ENCODE results near the gene ARPC5.

The ARPC5 gene

GRCh38 chr1:183592733-183593132, 42.9 kb downstream of the ARPC5 start:
- no peak overlapping the region for H3K9ac ChIP-seq
- H3K4me3 ChIP-seq, result peak overlapping the region; percentile 12; the same call in 1 of the 2 replicates
- H3K36me3 ChIP-seq, result no peaks in the 10 kb centered on the region
- TF ChIP-seq Cebpa-rat (IDR thresholded peaks at IDR 0.05), result no peak
- H3K9me3 ChIP-seq, result no peaks in the 10 kb centered on the region
- no peaks in the 10 kb centered on the region for H3K27me3 ChIP-seq
- peak overlapping the region; percentile 64 for H3K27ac ChIP-seq
- peak overlapping the region; percentile 89 for H3K4me2 ChIP-seq
- no peaks in the 10 kb centered on the region for H4K20me1 ChIP-seq
- H3K4me1 ChIP-seq, result peaks cover 90% of the 10 kb centered on the region

GRCh38 chr1:183590244-183591191, 45.1 kb downstream of the ARPC5 start, which contains the start of gene NCF2:
Gene NCF2 (minus strand): TSS chr1:183590459. CDS start chr1:183590329, 130 bp downstream.
- H3K9ac ChIP-seq, result peak within 1 kb of the TSS; percentile 26
- peak within 1 kb of the TSS; percentile 74 for H3K27ac ChIP-seq
- H3K9me3 ChIP-seq, result no peaks in the 10 kb centered on the region
- no peaks in the 10 kb centered on the region for H3K27me3 ChIP-seq
- H3K4me1 ChIP-seq, result peaks cover 70% of the 10 kb centered on the region
- no peaks in the 10 kb centered on the region for H3K36me3 ChIP-seq
- 0 out of 2 replicates have a peak within 1 kb of the TSS, but pooled peaks have one; percentile 23 for H3K4me3 ChIP-seq
- peak within 1 kb of the TSS; percentile 89 for H3K4me2 ChIP-seq
- no peak for TF ChIP-seq Cebpa-rat (IDR thresholded peaks at IDR 0.05)
- H4K20me1 ChIP-seq, result no peaks in the 10 kb centered on the region

- Histone ChIP-seq H3K9me3 (no peaks in the 10 kb centered on the region), H3K4me3 (0 out of 2 replicates have a peak overlapping the region, but pooled peaks have one; percentile 23), H3K9ac (peak overlapping the region; percentile 26), H3K36me3 (no peaks in the 10 kb centered on the region), H3K4me2 (peak overlapping the region; percentile 89), H4K20me1 (no peaks in the 10 kb centered on the region), H3K27me3 (no peaks in the 10 kb centered on the region), H3K4me1 (peaks cover 66% of the 10 kb centered on the region), H3K27ac (peak overlapping the region; percentile 74)
- TF ChIP-seq Cebpa-rat (IDR thresholded peaks at IDR 0.05), result no peak
Measured at GRCh38 chr1:183589874-183590243, 45.7 kb downstream of the ARPC5 start.

GRCh38 chr1:183589384-183589783, 46.2 kb downstream of the ARPC5 start:
- H3K36me3 ChIP-seq, result no peaks in the 10 kb centered on the region
- peaks cover 66% of the 10 kb centered on the region for H3K4me1 ChIP-seq
- H3K9me3 ChIP-seq, result no peaks in the 10 kb centered on the region
- no peaks in the 10 kb centered on the region for H3K27me3 ChIP-seq
- no peak overlapping the region for H3K9ac ChIP-seq
- no peaks in the 10 kb centered on the region for H4K20me1 ChIP-seq
- peak overlapping the region; percentile 89 for H3K4me2 ChIP-seq
- no peak overlapping the region for H3K4me3 ChIP-seq
- TF ChIP-seq Cebpa-rat (IDR thresholded peaks at IDR 0.05), result no peak
- H3K27ac ChIP-seq, result peak overlapping the region; percentile 74; the same call in 1 of the 2 replicates

- Histone ChIP-seq H3K4me3 (no peak overlapping the region), H4K20me1 (no peaks in the 10 kb centered on the region), H3K9ac (no peak overlapping the region), H3K36me3 (no peaks in the 10 kb centered on the region), H3K27me3 (no peaks in the 10 kb centered on the region), H3K4me2 (peak overlapping the region; percentile 19; the same call in 1 of the 2 replicates), H3K27ac (peak overlapping the region; percentile 42), H3K4me1 (peaks cover 66% of the 10 kb centered on the region), H3K9me3 (no peaks in the 10 kb centered on the region)
- no peak for TF ChIP-seq Cebpa-rat (IDR thresholded peaks at IDR 0.05)
Measured at GRCh38 chr1:183588827-183589226, 46.8 kb downstream of the ARPC5 start.

- Histone ChIP-seq H3K4me1 (peaks cover 66% of the 10 kb centered on the region), H3K4me2 (no peak overlapping the region), H3K9ac (no peak overlapping the region)
Measured at GRCh38 chr1:183586926-183587325, 48.7 kb downstream of the ARPC5 start.

GRCh38 chr1:183586455-183586854, 49.1 kb downstream of the ARPC5 start:
- H3K9me3 ChIP-seq, result no peaks in the 10 kb centered on the region
- no peak for TF ChIP-seq Cebpa-rat (IDR thresholded peaks at IDR 0.05)
- H3K36me3 ChIP-seq, result no peaks in the 10 kb centered on the region
- H3K4me3 ChIP-seq, result no peak overlapping the region
- no peak overlapping the region for H3K9ac ChIP-seq
- no peak overlapping the region for H3K4me2 ChIP-seq
- no peaks in the 10 kb centered on the region for H3K27me3 ChIP-seq
- H3K4me1 ChIP-seq, result peaks cover 66% of the 10 kb centered on the region
- H4K20me1 ChIP-seq, result no peaks in the 10 kb centered on the region
- H3K27ac ChIP-seq, result no peak overlapping the region; the same call in 1 of the 2 replicates

More at GRCh38 chr1:183586926-183587325, 48.7 kb downstream of the ARPC5 start:
- no peaks in the 10 kb centered on the region for H4K20me1 ChIP-seq
- no peaks in the 10 kb centered on the region for H3K27me3 ChIP-seq
- no peaks in the 10 kb centered on the region for H3K9me3 ChIP-seq
- TF ChIP-seq Cebpa-rat (IDR thresholded peaks at IDR 0.05), result no peak
- H3K27ac ChIP-seq, result no peak overlapping the region; the same call in 1 of the 2 replicates
- H3K4me3 ChIP-seq, result no peak overlapping the region
- no peaks in the 10 kb centered on the region for H3K36me3 ChIP-seq

- no peak overlapping the region for H3K4me3 ChIP-seq
- H3K4me2 ChIP-seq, result no peak overlapping the region
- peaks cover 66% of the 10 kb centered on the region for H3K4me1 ChIP-seq
- H3K36me3 ChIP-seq, result no peaks in the 10 kb centered on the region
- no peaks in the 10 kb centered on the region for H4K20me1 ChIP-seq
- H3K9ac ChIP-seq, result no peak overlapping the region
- no peaks in the 10 kb centered on the region for H3K9me3 ChIP-seq
- H3K27ac ChIP-seq, result no peak overlapping the region
- TF ChIP-seq Cebpa-rat (IDR thresholded peaks at IDR 0.05), result no peak
- H3K27me3 ChIP-seq, result no peaks in the 10 kb centered on the region
Measured at GRCh38 chr1:183585038-183585437, 50.5 kb downstream of the ARPC5 start.

- Histone ChIP-seq H3K36me3 (no peaks in the 10 kb centered on the region), H4K20me1 (no peaks in the 10 kb centered on the region), H3K9me3 (no peaks in the 10 kb centered on the region), H3K4me2 (peak overlapping the region; percentile 74), H3K27ac (0 out of 2 replicates have a peak overlapping the region, but pooled peaks have one; percentile 93), H3K4me1 (peaks cover 66% of the 10 kb centered on the region), H3K27me3 (no peaks in the 10 kb centered on the region), H3K9ac (no peak overlapping the region), H3K4me3 (no peak overlapping the region)
- TF ChIP-seq Cebpa-rat (IDR thresholded peaks at IDR 0.05), result peak; percentile 89; the same call in 1 of the 2 replicates
Measured at GRCh38 chr1:183584147-183584546, 51.4 kb downstream of the ARPC5 start.

GRCh38 chr1:183583466-183583865, 52.1 kb downstream of the ARPC5 start:
- Histone ChIP-seq H3K27me3 (no peaks in the 10 kb centered on the region), H3K4me2 (peak overlapping the region; percentile 74), H4K20me1 (no peaks in the 10 kb centered on the region), H3K27ac (peak overlapping the region; percentile 93; the same call in 1 of the 2 replicates), H3K4me3 (no peak overlapping the region), H3K9me3 (no peaks in the 10 kb centered on the region), H3K36me3 (no peaks in the 10 kb centered on the region), H3K9ac (no peak overlapping the region), H3K4me1 (peaks cover 66% of the 10 kb centered on the region)
- no peak for TF ChIP-seq Cebpa-rat (IDR thresholded peaks at IDR 0.05)
